GM18499 (cell line): ENCODE measurements around the gene AGO1.

Experiments used
- ATAC-seq: cut with Tn5 transposase; IDR thresholded peaks from one replicate; pipeline ENCODE4 v1.9.1; 2021; ENCODE audit warnings: moderate number of reproducible peaks; ENCODE audit not compliant: insufficient read depth, unreplicated experiment

The AGO1 gene

GRCh38 chr1:35882945-35883634, at the start of gene AGO1:
TSS of gene AGO1 (plus strand) at chr1:35883209. CDS start at chr1:35883422, 213 bp downstream.
- ATAC-seq: peak; percentile 53

GRCh38 chr1:35833395-35833794, 49.6 kb upstream of the AGO1 start:
- ATAC-seq: no peak

GRCh38 chr1:35834218-35834617, 48.8 kb upstream of the AGO1 start:
- no peak for ATAC-seq

GRCh38 chr1:35835398-35835797, 47.6 kb upstream of the AGO1 start:
- no peak for ATAC-seq

- ATAC-seq: no peak
Observed at GRCh38 chr1:35836734-35837133, 46.3 kb upstream of the AGO1 start.

GRCh38 chr1:35838693-35839245, 44.2 kb upstream of the AGO1 start:
- no peak for ATAC-seq

GRCh38 chr1:35844826-35845225, 38.2 kb upstream of the AGO1 start:
- no peak for ATAC-seq

GRCh38 chr1:35845766-35846165, 37.2 kb upstream of the AGO1 start:
- ATAC-seq: no peak

- ATAC-seq: no peak
Observed at GRCh38 chr1:35847935-35848565, 35.0 kb upstream of the AGO1 start.

- no peak for ATAC-seq
Observed at GRCh38 chr1:35850051-35850450, 33.0 kb upstream of the AGO1 start.

GRCh38 chr1:35850716-35851115, 32.3 kb upstream of the AGO1 start:
- no peak for ATAC-seq

GRCh38 chr1:35851132-35851869, 31.7 kb upstream of the AGO1 start:
- no peak for ATAC-seq

- ATAC-seq: no peak
Observed at GRCh38 chr1:35852241-35852640, 30.8 kb upstream of the AGO1 start.

GRCh38 chr1:35854989-35855700, 27.9 kb upstream of the AGO1 start:
- no peak for ATAC-seq

GRCh38 chr1:35856964-35857363, 26.0 kb upstream of the AGO1 start:
- no peak for ATAC-seq

GRCh38 chr1:35857830-35858229, 25.2 kb upstream of the AGO1 start:
- ATAC-seq: no peak

GRCh38 chr1:35860696-35861095, 22.3 kb upstream of the AGO1 start:
- no peak for ATAC-seq

- no peak for ATAC-seq
Observed at GRCh38 chr1:35863136-35863535, 19.9 kb upstream of the AGO1 start.

- no peak for ATAC-seq
Observed at GRCh38 chr1:35863881-35864625, 19.0 kb upstream of the AGO1 start.

GRCh38 chr1:35864813-35865212, 18.2 kb upstream of the AGO1 start:
- no peak for ATAC-seq
